H1 (cell line): ENCODE data around the gene SHROOM3. TPM values are rescaled to one million over a fixed set of nuclear protein-coding genes. Genes with fewer than 3 reads are reported as not detected.

Experiments used
- CTCF ChIA-PET: fragments of 300-600 bp; sonication (Branson Sonifier 250); formaldehyde crosslinking; loops from one replicate; lab custom pipeline; 2021; ENCODE audit not compliant: partially characterized antibody; lab: Charles Lee
- POLR2A ChIA-PET: fragments of 300-600 bp; sonication (Branson Sonifier 250); formaldehyde crosslinking; loops from one replicate; lab custom pipeline; 2021; ENCODE audit warnings: inconsistent platforms; ENCODE audit not compliant: partially characterized antibody; lab: Charles Lee
- DNase-seq, 2 experiments: peaks; one replicate each; pipeline versions ENCODE4 v3.0.0 to v3.0.0-alpha.2; 2010 to 2022; ENCODE audit warnings: low spot score in 2 of 2, low read depth in 1 of 2, mixed read lengths in 1 of 2
- FAIRE-seq: peaks from 2 replicates; lab custom pipeline; 2011; peaks lifted over from hg19 to GRCh38; lab: Jason Lieb, UNC
- H2AFZ ChIP-seq: 2 replicates; pipeline ENCODE4 v1.8.1; 2012; ENCODE audit warnings: low read length, inconsistent platforms
- H2AK5ac ChIP-seq: 2 replicates; pipeline ENCODE4 v1.6.1; 2013; ENCODE audit warnings: low read depth, low read length
- H2BK120ac ChIP-seq: replicated peaks from 2 replicates; pipeline ENCODE3; 2013; ENCODE audit warnings: low read depth, low read length, inconsistent platforms
- H2BK12ac ChIP-seq: 2 replicates; pipeline ENCODE4 v1.6.1; 2013; ENCODE audit warnings: low read depth, low read length
- H2BK15ac ChIP-seq: 2 replicates; pipeline ENCODE4 v1.6.1; 2013; ENCODE audit warnings: low read length
- H2BK20ac ChIP-seq: 2 replicates; pipeline ENCODE4 v1.6.1; 2013; ENCODE audit warnings: low read length
- H2BK5ac ChIP-seq: 2 replicates; pipeline ENCODE4 v1.6.1; 2013; ENCODE audit warnings: low read depth, low read length
- H3K14ac ChIP-seq: 2 replicates; pipeline ENCODE4 v1.6.1; 2013; ENCODE audit warnings: inconsistent platforms; ENCODE audit not compliant: insufficient read length
- H3K18ac ChIP-seq: 2 replicates; pipeline ENCODE4 v1.6.1; 2013; ENCODE audit warnings: low read length; ENCODE audit errors: extremely low read depth
- H3K23ac ChIP-seq: 2 replicates; pipeline ENCODE4 v1.6.1; 2013; ENCODE audit warnings: inconsistent platforms; ENCODE audit not compliant: insufficient read length
- H3K23me2 ChIP-seq: 2 replicates; pipeline ENCODE4 v1.6.1; 2013; ENCODE audit warnings: low read depth, low read length
- H3K27ac ChIP-seq: 2 replicates; pipeline ENCODE4 v1.6.1; 2011; ENCODE audit warnings: low read depth, low read length, inconsistent platforms
- H3K27me3 ChIP-seq, 4 experiments: replicated peaks in 1 of 4; 1 replicate in 1 of 4; 2 replicates in 3 of 4; pipeline versions ENCODE4 v1.6.1 to v1.8.1; 2011 to 2013; ENCODE audit warnings: low read length in 3 of 4, mild to moderate bottlenecking in 3 of 4, inconsistent platforms in 2 of 4, mixed read lengths in 2 of 4, moderate library complexity in 1 of 4; ENCODE audit not compliant: control insufficient read depth in 3 of 4, insufficient read depth in 3 of 4; ENCODE audit errors: extremely low read depth in 1 of 4
- H3K36me3 ChIP-seq, 4 experiments: 2 replicates each; pipeline versions ENCODE4 v1.6.1 to v1.8.1; 2011 to 2013; ENCODE audit warnings: mild to moderate bottlenecking in 4 of 4, low read length in 3 of 4, moderate library complexity in 2 of 4, control low read depth in 1 of 4, inconsistent platforms in 1 of 4; ENCODE audit not compliant: insufficient read depth in 4 of 4, control insufficient read depth in 2 of 4
- H3K4ac ChIP-seq: replicated peaks from 2 replicates; pipeline ENCODE3; 2013; ENCODE audit warnings: low read length, low read depth, mixed read lengths, inconsistent platforms; ENCODE audit not compliant: insufficient read length
- H3K4me1 ChIP-seq, 4 experiments: replicated peaks in 1 of 4; 1 replicate in 1 of 4; 2 replicates in 3 of 4; pipeline versions ENCODE4 v1.6.1 to v1.8.1; 2011 to 2013; ENCODE audit warnings: low read length in 3 of 4, inconsistent platforms in 2 of 4, mixed read lengths in 1 of 4; ENCODE audit not compliant: insufficient read depth in 4 of 4, control insufficient read depth in 3 of 4
- H3K4me2 ChIP-seq, 2 experiments: 2 replicates each; pipeline versions ENCODE4 v1.6.1 to v1.8.1; 2011 to 2013; ENCODE audit warnings: low read depth in 2 of 2, low read length in 2 of 2, control low read depth in 1 of 2, inconsistent platforms in 1 of 2, mild to moderate bottlenecking in 1 of 2; ENCODE audit not compliant: insufficient read depth in 1 of 2
- H3K4me3 ChIP-seq, 4 experiments: fragments of 200-600, 300-600 bp in 1 of 4; sonication (generic), shearing (Covaris generic), sonication (Bioruptor Twin) in 1 of 4; 2 replicates each; pipeline versions ENCODE4 v1.5.1 to v1.8.1; 2011 to 2016; ENCODE audit warnings: low read length in 4 of 4, low read depth in 3 of 4, control low read depth in 2 of 4, inconsistent platforms in 2 of 4, mild to moderate bottlenecking in 2 of 4, mixed read lengths in 1 of 4, moderate library complexity in 1 of 4; ENCODE audit not compliant: insufficient read depth in 2 of 4; ENCODE audit errors: extremely low read depth in 1 of 4
- H3K56ac ChIP-seq: replicated peaks from 2 replicates; pipeline ENCODE3; 2013; ENCODE audit warnings: low read depth, mild to moderate bottlenecking, mixed read lengths, low read length, inconsistent platforms; ENCODE audit not compliant: insufficient read length
- H3K79me1 ChIP-seq: 2 replicates; pipeline ENCODE4 v1.6.1; 2013; ENCODE audit warnings: low read depth, low read length, control low read depth
- H3K79me2 ChIP-seq, 2 experiments: 2 replicates each; pipeline versions ENCODE4 v1.6.1 to v1.8.1; 2012 to 2013; ENCODE audit warnings: low read length in 2 of 2, mild to moderate bottlenecking in 2 of 2, inconsistent platforms in 1 of 2; ENCODE audit not compliant: insufficient read depth in 2 of 2, control insufficient read depth in 1 of 2
- H3K9ac ChIP-seq, 4 experiments: replicated peaks in 1 of 4; 1 replicate in 1 of 4; 2 replicates in 3 of 4; pipeline versions ENCODE4 v1.6.1 to v1.8.1; 2011 to 2013; ENCODE audit warnings: low read depth in 3 of 4, low read length in 3 of 4, control low read depth in 2 of 4, mild to moderate bottlenecking in 2 of 4, moderate library complexity in 2 of 4, inconsistent platforms in 1 of 4; ENCODE audit errors: extremely low read depth in 1 of 4
- H3K9me3 ChIP-seq, 2 experiments: 2 replicates each; pipeline versions ENCODE4 v1.6.1 to v1.8.1; 2012 to 2013; ENCODE audit warnings: mild to moderate bottlenecking in 2 of 2, moderate library complexity in 2 of 2, control low read depth in 1 of 2, inconsistent platforms in 1 of 2, low read depth in 1 of 2, low read length in 1 of 2, mixed read lengths in 1 of 2; ENCODE audit not compliant: insufficient read depth in 2 of 2
- H4K20me1 ChIP-seq, 2 experiments: replicated peaks in 1 of 2; 2 replicates each; pipeline versions ENCODE3 to v1.8.1; 2011 to 2013; ENCODE audit warnings: inconsistent platforms in 2 of 2, low read length in 2 of 2, mild to moderate bottlenecking in 1 of 2; ENCODE audit not compliant: insufficient read depth in 2 of 2, control insufficient read depth in 1 of 2
- H4K5ac ChIP-seq: 2 replicates; pipeline ENCODE4 v1.6.1; 2013; ENCODE audit warnings: low read length, low read depth, mixed read lengths, inconsistent platforms; ENCODE audit not compliant: insufficient read length
- H4K8ac ChIP-seq: 2 replicates; pipeline ENCODE4 v1.8.0; 2013; ENCODE audit warnings: mild to moderate bottlenecking, moderate library complexity, low read length, inconsistent platforms; ENCODE audit not compliant: insufficient read depth; ENCODE audit errors: extremely low read depth
- H4K91ac ChIP-seq: replicated peaks from 2 replicates; pipeline ENCODE3; 2013; ENCODE audit warnings: low read length, mixed read lengths, inconsistent platforms; ENCODE audit not compliant: insufficient read length
- CBX5 ChIP-seq: fragments of 300-800, 300-1000 bp; sonication (generic); IDR thresholded peaks from 2 replicates; pipeline ENCODE4 v1.7.1; 2016; ENCODE audit warnings: antibody characterized with exemption, low read length, low read depth
- CEBPB ChIP-seq: IDR thresholded peaks from 2 replicates; pipeline ENCODE4 v1.6.1; 2012; ENCODE audit warnings: low read depth, low read length
- CHD2 ChIP-seq: IDR thresholded peaks from 2 replicates; pipeline ENCODE4 v1.6.1; 2012; ENCODE audit warnings: low read length, improper control_type of control experiment
- CREB1 ChIP-seq: IDR thresholded peaks from 2 replicates; pipeline ENCODE4 v1.6.1; 2012; ENCODE audit warnings: inconsistent platforms
- EGR1 ChIP-seq: IDR thresholded peaks from 2 replicates; pipeline ENCODE4 v1.6.1; 2011; ENCODE audit warnings: low read depth, low read length, borderline replicate concordance
- HDAC6 ChIP-seq: IDR thresholded peaks from one replicate; pipeline ENCODE4 v1.7.1; 2012; ENCODE audit warnings: low read depth, mild to moderate bottlenecking, inconsistent platforms, low read length, moderate library complexity
- JUND ChIP-seq: IDR thresholded peaks from 2 replicates; pipeline ENCODE4 v1.6.1; 2011; ENCODE audit warnings: mild to moderate bottlenecking, improper control_type of control experiment, low read length
- SIN3A ChIP-seq, 2 experiments: IDR thresholded peaks in 1 of 2; conservative IDR thresholded peaks in 1 of 2; 2 replicates each; pipeline ENCODE4 v1.6.1; 2011 to 2012; ENCODE audit warnings: low read length in 2 of 2, improper control_type of control experiment in 1 of 2, low read depth in 1 of 2, mild to moderate bottlenecking in 1 of 2
- SIX5 ChIP-seq: IDR thresholded peaks from 2 replicates; pipeline ENCODE4 v1.6.1; 2011; ENCODE audit warnings: mild to moderate bottlenecking, low read depth, low read length
- SP1 ChIP-seq: IDR thresholded peaks from 2 replicates; pipeline ENCODE4 v1.6.1; 2011; ENCODE audit warnings: low read depth, low read length
- SRF ChIP-seq: IDR thresholded peaks from 2 replicates; pipeline ENCODE4 v1.6.1; 2011; ENCODE audit warnings: mild to moderate bottlenecking, low read depth, low read length, moderate library complexity
- WGBS, 2 experiments: shearing (Covaris generic) in 1 of 2; methylation state at CpG; one replicate each; pipeline versions ENCODE4 v1.1.6 to v1.1.7; 2013 to 2015; ENCODE audit warnings: low lambda C conversion rate in 2 of 2, mixed read lengths in 2 of 2, inconsistent platforms in 1 of 2, low coverage in 1 of 2, missing lambda C conversion rate in 1 of 2; ENCODE audit not compliant: insufficient replicate concordance in 2 of 2, insufficient coverage in 1 of 2, insufficient read length in 1 of 2; ENCODE audit errors: extremely low coverage in 1 of 2, missing lambda C conversion rate in 1 of 2; 5-methylcytosine and 5-hydroxymethylcytosine counted together
- polyA plus RNA-seq, 7 experiments: library from polyadenylated mRNA; depleted of rRNA in 3 of 7; stranded (reverse) in 5 of 7; unstranded in 2 of 7; fragments of >200 nt in 5 of 7; fragments of 200-250 nt in 2 of 7; gene quantifications; 1 replicate in 5 of 7; 2 replicates in 1 of 7; 4 replicates in 1 of 7; pipeline versions ENCODE4 v1.2.1 to v1.2.3, GENCODE V29; 2011 to 2013; ENCODE audit warnings: missing spikeins in 2 of 7, mixed read lengths in 2 of 7
- total RNA-seq: library from RNA; stranded (reverse); fragmentation: NEBNext Ultra II Directional; extraction: Animal tissue kit (Norgen Biotek cat#: 25700); gene quantifications from 2 replicates; pipeline ENCODE4 v1.2.1, GENCODE V29; 2021
- TF ChIP-seq, protein P1 (sequence below): IDR thresholded peaks from 2 replicates; pipeline ENCODE4 v1.6.1; 2012; ENCODE audit warnings: inconsistent platforms

SHROOM3 gene
- total and polyA plus RNA-seq, 2 of the 8 experiments (the other 6 are each of a cell fraction or from before 2014, with no cell fraction given), result 15.8 to 34.0 TPM

DNA sequence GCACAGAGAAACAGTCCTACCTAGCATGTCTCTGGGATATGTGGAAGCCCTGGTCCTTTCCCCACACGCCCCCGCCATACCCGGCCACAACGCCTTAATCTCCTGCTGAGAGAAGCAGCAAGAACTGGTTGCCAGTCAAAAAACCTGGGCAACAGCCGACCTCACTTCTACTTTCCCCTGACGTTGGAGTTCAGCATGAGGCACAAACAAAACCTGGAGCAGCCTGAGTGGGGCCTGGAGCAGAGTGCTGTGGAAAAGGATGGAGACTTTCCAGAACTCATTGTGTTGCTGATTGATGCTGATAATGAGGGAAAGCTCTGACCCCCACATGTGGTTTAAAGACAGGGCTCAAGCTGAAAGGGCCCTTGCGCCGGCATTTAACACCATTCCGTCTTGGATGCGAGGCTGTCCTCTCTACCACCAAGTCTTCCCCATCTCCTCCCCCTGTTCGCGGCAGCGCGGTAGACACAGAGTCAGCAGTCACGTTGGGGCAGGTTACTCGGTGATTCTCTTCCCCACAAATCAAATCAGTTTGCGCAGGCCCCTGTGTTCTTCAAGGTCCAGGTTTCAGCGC lies 14.8 kb upstream of the SHROOM3 start:
- CTCF ChIA-PET, result interaction anchor here (0.9 kb wide), 1 partner anchor 206 kb away, joined by 3 read pairs; no protein-coding TSS in a partner anchor
- Histone ChIP-seq H4K8ac (no peak overlapping the region), H3K14ac (no peak overlapping the region), H3K23ac (no peak overlapping the region), H2AK5ac (no peak overlapping the region), H3K4ac (no peak overlapping the region), H3K23me2 (no peaks in the 10 kb centered on the region; the same call in 1 of the 2 replicates), H3K9me3 (peaks cover 3 to 18% of the 10 kb centered on the region in 2 experiments; a peak in 3 of 4 replicates), H2BK120ac (no peak overlapping the region), H2BK5ac (no peak overlapping the region), H3K79me2 (no peaks in the 10 kb centered on the region), H3K36me3 (peaks cover 0 to 7% (median 0%) of the 10 kb centered on the region in 4 experiments; a peak in 1 of 8 replicates), H2BK15ac (no peak overlapping the region), H3K79me1 (no peaks in the 10 kb centered on the region), H3K4me1 (peaks cover 0 to 3% (median 0%) of the 10 kb centered on the region in 4 experiments; a peak in 2 of 7 replicates), H2BK12ac (no peak overlapping the region), H4K5ac (no peak overlapping the region), H4K20me1 (no peaks in the 10 kb centered on the region), H3K27ac (no peak overlapping the region), H3K4me2 (no peak overlapping the region), H3K4me3 (no peak overlapping the region), H3K27me3 (no peaks in the 10 kb centered on the region), H4K91ac (no peak overlapping the region), H2AFZ (peak overlapping the region; percentile 89), H3K9ac (no peak overlapping the region), H3K56ac (no peak overlapping the region), H3K18ac (no peak overlapping the region), H2BK20ac (no peak overlapping the region)
- DNase-seq, result no peak
- TF ChIP-seq CEBPB, result no peak
- no peak for TF ChIP-seq CHD2
- TF ChIP-seq CREB1, result no peak
- no peak for TF ChIP-seq SP1
- no peak for TF ChIP-seq EGR1
- TF ChIP-seq JUND, result no peak
- no peak for TF ChIP-seq CBX5
- TF ChIP-seq SRF, result no peak
- no peak for TF ChIP-seq HDAC6
- TF ChIP-seq, protein P1, sequence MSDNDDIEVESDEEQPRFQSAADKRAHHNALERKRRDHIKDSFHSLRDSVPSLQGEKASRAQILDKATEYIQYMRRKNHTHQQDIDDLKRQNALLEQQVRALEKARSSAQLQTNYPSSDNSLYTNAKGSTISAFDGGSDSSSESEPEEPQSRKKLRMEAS, result no peak
- TF ChIP-seq SIX5, result no peak
- TF ChIP-seq SIN3A (conservative IDR thresholded peaks at IDR 0.05 in 1 of 2, IDR thresholded peaks at IDR 0.05 in 1 of 2; ENCODE audit: low read depth in 1 of 2, low read length in 2 of 2), result no peak
- POLR2A ChIA-PET, result no interaction called here
- no peak for FAIRE-seq
- WGBS, 2 experiments, result 86% methylated on average over 18 of the region's 18 CpGs; no CpG with 5 or more reads in 1 of the 2 experiments
